Vagina (tissue), 2 donors: ENCODE data around the gene HMCN2.

Source experiments
- CTCF ChIP-seq, 3 experiments: fragments of 450-650 bp in 2 of 3; fragments of 200-600 bp in 1 of 3; sonication (generic) in 1 of 3; IDR thresholded peaks; one replicate each; pipeline ENCODE4 v1.5.1; 2017 to 2019; ENCODE audit warnings: antibody characterized with exemption in 3 of 3, mild to moderate bottlenecking in 2 of 3, moderate library complexity in 2 of 3
- POLR2A ChIP-seq, 2 donors: fragments of 450-650 bp; IDR thresholded peaks; one replicate each; pipeline ENCODE4 v1.6.1; 2017; ENCODE audit warnings: antibody characterized with exemption in 2 of 2, mild to moderate bottlenecking in 2 of 2, moderate library complexity in 2 of 2

DNA sequence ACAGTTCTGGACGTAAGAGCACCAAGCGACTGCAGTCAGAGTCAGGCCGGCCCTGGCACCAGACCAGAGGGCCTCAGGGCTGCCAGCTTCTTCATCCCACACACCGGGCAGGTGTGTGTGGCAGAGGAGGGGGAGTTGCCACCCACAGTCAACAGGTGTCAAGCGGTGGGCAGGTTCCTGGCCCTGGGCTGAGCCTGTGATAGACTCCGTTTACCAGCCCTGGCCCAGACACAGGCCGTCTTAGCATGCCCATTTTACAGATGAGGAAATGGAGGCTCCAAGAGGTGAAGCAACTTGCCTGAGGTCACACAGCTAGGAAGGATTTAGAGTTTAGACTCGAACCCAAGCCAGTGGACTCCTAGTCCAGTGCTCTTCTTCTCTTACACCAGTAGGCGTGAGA lies 71.8 kb downstream of the HMCN2 start:
- TF ChIP-seq POLR2A (IDR thresholded peaks at IDR 0.05) (no peak), CTCF (IDR thresholded peaks at IDR 0.05) (no peak)
